Measurements from ENCODE around the gene WDR4. TPM values are rescaled to one million over a fixed set of nuclear protein-coding genes. Genes with fewer than 3 reads are reported as not detected.
A peak's percentile ranks its signal among the peaks of the same experiment; 100 is the strongest.

The WDR4 gene
- total and polyA plus RNA-seq, 9 of the 15 experiments (the other 6 are each of a cell fraction or from before 2014, with no cell fraction given): 5.4 to 95.4 (median 32.1) TPM

- ChIA-PET POLR2A (no interaction called here), CTCF (ENCODE audit: low intra/inter-chr PET ratio) (no interaction called here)
- no TSS peak for BruUV-seq (replicated peaks)
- intact Hi-C loops (cut with micrococcal nuclease) (no loop called here), in situ Hi-C loops (cut with MboI) (no loop called here)
- H3K79me2 ChIP-seq (ENCODE audit: control insufficient read depth, insufficient read depth, low read length): peaks cover 27% of the 10 kb centered on the region
- no peaks in the 10 kb centered on the region for H3K27me3 ChIP-seq (ENCODE audit: control insufficient read depth in 2 of 2, insufficient read depth in 2 of 2, low read length in 2 of 2)
- FAIRE-seq: peak; percentile 52
- no peak for ATAC-seq
- no peak overlapping the region for H3K4me2 ChIP-seq (ENCODE audit: insufficient read depth, low read length)
- peaks cover 0 to 27% of the 10 kb centered on the region in 2 experiments; a peak in 3 of 5 replicates for H3K4me1 ChIP-seq (replicated peaks in 1 of 2; ENCODE audit: control insufficient read depth in 2 of 2, insufficient read depth in 2 of 2, low read length in 2 of 2)
- H3K27ac ChIP-seq (ENCODE audit: extremely low read depth, low read depth, low read length): no peak overlapping the region; the same call in 2 of the 3 replicates
- 96% methylated on average over 14 of the region's 14 CpGs for WGBS (ENCODE audit: insufficient coverage, low coverage, missing lambda C conversion rate)
- no peaks in the 10 kb centered on the region; the same call in 1 of the 2 replicates for H3K9me3 ChIP-seq (replicated peaks; ENCODE audit: control insufficient read depth, insufficient read depth, low read depth, low read length)
- H3K9me1 ChIP-seq (ENCODE audit: control insufficient read depth, insufficient read depth, low read length): no peaks in the 10 kb centered on the region
- H3K36me3 ChIP-seq (ENCODE audit: control insufficient read depth, insufficient read depth, low read length): peaks cover 66% of the 10 kb centered on the region
- peaks cover 42% of the 10 kb centered on the region; the same call in 1 of the 2 replicates for H4K20me1 ChIP-seq (replicated peaks; ENCODE audit: control insufficient read depth, insufficient read depth, low read length)
- DNase-seq (ENCODE audit: extremely low read depth in 1 of 4, low spot score in 3 of 4): peak in 1 of 4 experiments; percentile 5
- no peak overlapping the region for H3K4me3 ChIP-seq
- no peak overlapping the region for H2AFZ ChIP-seq (ENCODE audit: low read depth, low read length)
- no peak overlapping the region for H3K9ac ChIP-seq (ENCODE audit: insufficient read depth in 1 of 2, low read depth in 2 of 2, low read length in 2 of 2)
- TF ChIP-seq ZNF436 (CRISPR knock-in tag; IDR thresholded peaks at IDR 0.05): no peak
- 0 out of 2 replicates have a peak, but pooled peaks have one; percentile 59 for TF ChIP-seq HDGF (IDR thresholded peaks at IDR 0.05)
- peak; percentile 80 for TF ChIP-seq POLR2A (conservative IDR thresholded peaks at IDR 0.05)
- no peak for TF ChIP-seq BRD4 (IDR thresholded peaks at IDR 0.05)
- peak; percentile 27; the same call in 1 of the 2 replicates for TF ChIP-seq MYNN (IDR thresholded peaks at IDR 0.05)
- TF ChIP-seq MYNN (CRISPR knock-in tag; IDR thresholded peaks at IDR 0.05): no peak
- peak; percentile 20 for TF ChIP-seq ARHGAP35 (IDR thresholded peaks at IDR 0.05; ENCODE audit: partially characterized antibody)
- TF ChIP-seq SNAPC5 (CRISPR knock-in tag; IDR thresholded peaks at IDR 0.05): no peak
- no peak for TF ChIP-seq MGA (IDR thresholded peaks at IDR 0.05)
- TF ChIP-seq POLR2B (IDR thresholded peaks at IDR 0.05; ENCODE audit: low read depth, partially characterized antibody): peak; percentile 80
Measured at GRCh38 chr21:42840411-42841155, 38.8 kb downstream of the WDR4 start.
